Choroid plexus epithelial cell (primary cell): ENCODE measurements around the gene ARHGAP40.

ENCODE experiments used
- DNase-seq: peaks from one replicate; pipeline ENCODE4 v3.0.0-alpha.2; 2010; ENCODE audit warnings: low read depth
- H3K4me3 ChIP-seq: 2 replicates; pipeline ENCODE4 v1.5.1; 2011; ENCODE audit warnings: low read depth, mild to moderate bottlenecking, control low read depth, low read length, moderate library complexity
- CTCF ChIP-seq: conservative IDR thresholded peaks from 2 replicates; pipeline ENCODE4 v1.5.1; 2011; ENCODE audit warnings: low read depth, mild to moderate bottlenecking, control low read depth, inconsistent platforms, low read length, moderate library complexity

ARHGAP40 gene

GRCh38 chr20:38660429-38660828 is 58.8 kb downstream of the ARHGAP40 start:
- DNase-seq: no peak
- H3K4me3 ChIP-seq: no peak overlapping the region
- TF ChIP-seq CTCF: no peak

GRCh38 chr20:38663660-38664059 is 62.1 kb downstream of the ARHGAP40 start:
- TF ChIP-seq CTCF: no peak
- DNase-seq: no peak
- no peak overlapping the region for H3K4me3 ChIP-seq

- H3K4me3 ChIP-seq: no peak overlapping the region
- no peak for TF ChIP-seq CTCF
- no peak for DNase-seq
Observed at GRCh38 chr20:38664284-38664683, 62.7 kb downstream of the ARHGAP40 start.

GRCh38 chr20:38665094-38665493 is 63.5 kb downstream of the ARHGAP40 start:
- DNase-seq: no peak
- H3K4me3 ChIP-seq: no peak overlapping the region
- no peak for TF ChIP-seq CTCF

- DNase-seq: no peak
- H3K4me3 ChIP-seq: no peak overlapping the region
- TF ChIP-seq CTCF: no peak
Observed at GRCh38 chr20:38665506-38666285, 64.1 kb downstream of the ARHGAP40 start.

GRCh38 chr20:38667417-38667956 is 65.9 kb downstream of the ARHGAP40 start:
- no peak for TF ChIP-seq CTCF

GRCh38 chr20:38669688-38670087 is 68.1 kb downstream of the ARHGAP40 start:
- H3K4me3 ChIP-seq: no peak overlapping the region
- no peak for DNase-seq
- TF ChIP-seq CTCF: no peak

More at GRCh38 chr20:38667417-38667956, 65.9 kb downstream of the ARHGAP40 start:
- no peak for DNase-seq
- no peak overlapping the region for H3K4me3 ChIP-seq
